ENCODE measurements around the gene ENTPD8. TPM values are rescaled to one million over a fixed set of nuclear protein-coding genes. Genes with fewer than 3 reads are reported as not detected.

Gene ENTPD8
- total RNA-seq, 4 donors from 2014 or later, result not detected

DNA sequence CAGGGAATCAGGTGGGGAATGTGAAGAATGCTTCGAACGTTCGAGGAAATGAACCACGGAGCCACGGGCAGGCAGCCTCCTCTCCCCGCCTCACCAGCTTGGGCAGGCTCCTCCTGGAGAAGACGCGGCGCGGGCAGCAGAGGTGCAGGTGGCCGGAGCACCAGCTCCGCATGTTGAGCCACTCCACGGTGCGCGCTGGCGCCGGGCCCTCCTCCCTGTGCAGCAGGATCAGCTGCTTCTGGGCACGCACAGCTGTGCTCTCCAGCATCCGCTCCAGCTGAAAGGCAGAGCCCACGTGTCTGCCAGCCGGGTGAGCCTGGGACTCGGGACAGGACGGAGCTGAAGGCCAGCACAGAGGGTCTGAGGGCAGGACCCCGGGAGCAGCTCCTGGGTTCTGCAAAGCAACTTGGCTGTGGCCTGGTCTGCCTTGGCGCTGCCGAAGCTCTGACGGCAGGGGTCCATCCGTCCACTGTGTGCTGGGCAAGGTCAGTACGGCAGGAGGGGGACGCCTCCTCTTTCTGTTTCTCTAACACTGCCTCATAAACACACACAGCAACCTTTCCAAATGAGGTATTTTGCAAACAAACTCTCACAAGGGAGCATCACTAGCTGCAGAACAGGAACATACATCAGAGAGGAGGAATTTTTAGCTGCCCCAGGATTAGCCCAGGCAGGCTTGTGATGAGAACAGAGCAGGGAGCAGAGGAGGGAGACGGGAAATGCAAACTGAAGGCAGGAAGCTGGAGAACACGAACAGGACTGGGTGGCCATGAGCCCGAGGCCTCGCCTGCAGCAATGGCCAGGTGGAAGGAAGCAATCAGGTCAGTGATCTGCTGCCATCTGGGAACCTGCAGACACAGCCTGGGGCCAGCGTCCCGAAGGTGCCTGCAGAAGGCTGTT is 38.1 kb upstream of the ENTPD8 start:
- no peak overlapping the region for H3K27ac ChIP-seq
- 66 to 69% methylated on average over 29 to 30 of the region's 36 CpGs for WGBS, 2 donors

DNA sequence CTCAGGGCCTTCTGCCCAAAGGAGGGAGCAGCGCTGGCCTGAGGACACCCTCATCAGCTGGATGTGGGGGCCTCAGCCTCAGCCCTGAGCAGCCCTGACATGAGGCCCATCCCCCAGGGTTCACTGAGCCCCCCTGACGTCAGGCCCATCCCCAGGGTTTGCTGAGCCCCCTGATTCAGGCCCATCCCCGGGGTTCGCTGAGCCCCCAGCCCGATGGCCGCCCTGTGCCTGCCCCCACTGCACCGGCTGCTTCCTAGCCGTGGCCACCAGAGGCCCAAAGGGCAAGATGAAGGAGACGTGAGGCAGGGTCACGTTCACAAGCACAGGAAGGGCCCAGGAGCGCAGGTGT is 37.4 kb upstream of the ENTPD8 start:
- peaks cover 0 to 12% (median 4%) of the 10 kb centered on the region in 4 donors for H3K4me1 ChIP-seq
- peaks cover 0 to 22% (median 2%) of the 10 kb centered on the region in 4 donors for H3K9me3 ChIP-seq
- no peak overlapping the region for H3K27ac ChIP-seq
- TF ChIP-seq EP300 (IDR thresholded peaks at IDR 0.05), result no peak
- no peak for TF ChIP-seq POLR2A (IDR thresholded peaks at IDR 0.05)
- TF ChIP-seq, protein P1, sequence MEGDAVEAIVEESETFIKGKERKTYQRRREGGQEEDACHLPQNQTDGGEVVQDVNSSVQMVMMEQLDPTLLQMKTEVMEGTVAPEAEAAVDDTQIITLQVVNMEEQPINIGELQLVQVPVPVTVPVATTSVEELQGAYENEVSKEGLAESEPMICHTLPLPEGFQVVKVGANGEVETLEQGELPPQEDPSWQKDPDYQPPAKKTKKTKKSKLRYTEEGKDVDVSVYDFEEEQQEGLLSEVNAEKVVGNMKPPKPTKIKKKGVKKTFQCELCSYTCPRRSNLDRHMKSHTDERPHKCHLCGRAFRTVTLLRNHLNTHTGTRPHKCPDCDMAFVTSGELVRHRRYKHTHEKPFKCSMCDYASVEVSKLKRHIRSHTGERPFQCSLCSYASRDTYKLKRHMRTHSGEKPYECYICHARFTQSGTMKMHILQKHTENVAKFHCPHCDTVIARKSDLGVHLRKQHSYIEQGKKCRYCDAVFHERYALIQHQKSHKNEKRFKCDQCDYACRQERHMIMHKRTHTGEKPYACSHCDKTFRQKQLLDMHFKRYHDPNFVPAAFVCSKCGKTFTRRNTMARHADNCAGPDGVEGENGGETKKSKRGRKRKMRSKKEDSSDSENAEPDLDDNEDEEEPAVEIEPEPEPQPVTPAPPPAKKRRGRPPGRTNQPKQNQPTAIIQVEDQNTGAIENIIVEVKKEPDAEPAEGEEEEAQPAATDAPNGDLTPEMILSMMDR (IDR thresholded peaks at IDR 0.05), result no peak
- no peak overlapping the region for H3K4me3 ChIP-seq
- H3K36me3 ChIP-seq, result peaks cover 0 to 63% (median 0%) of the 10 kb centered on the region in 3 donors
- WGBS, 2 donors, result 69 to 76% methylated on average over 8 to 10 of the region's 11 CpGs
- H3K27me3 ChIP-seq, result no peaks in the 10 kb centered on the region
- no peak for DNase-seq (ENCODE audit: low spot score in 2 of 2)

More for the DNA sequence above, 38.1 kb upstream of the ENTPD8 start:
- peaks cover 0 to 22% (median 2%) of the 10 kb centered on the region in 4 donors for H3K9me3 ChIP-seq
- TF ChIP-seq, protein P1 (IDR thresholded peaks at IDR 0.05), result no peak
- TF ChIP-seq EP300 (IDR thresholded peaks at IDR 0.05) (no peak), POLR2A (IDR thresholded peaks at IDR 0.05) (no peak)
- no peak overlapping the region for H3K4me3 ChIP-seq
- no peaks in the 10 kb centered on the region for H3K27me3 ChIP-seq
- no peak for DNase-seq (ENCODE audit: low spot score in 2 of 2)
- H3K4me1 ChIP-seq, result peaks cover 0 to 12% (median 4%) of the 10 kb centered on the region in 4 donors
- H3K36me3 ChIP-seq, result peaks cover 0 to 58% (median 0%) of the 10 kb centered on the region in 3 donors

DNA sequence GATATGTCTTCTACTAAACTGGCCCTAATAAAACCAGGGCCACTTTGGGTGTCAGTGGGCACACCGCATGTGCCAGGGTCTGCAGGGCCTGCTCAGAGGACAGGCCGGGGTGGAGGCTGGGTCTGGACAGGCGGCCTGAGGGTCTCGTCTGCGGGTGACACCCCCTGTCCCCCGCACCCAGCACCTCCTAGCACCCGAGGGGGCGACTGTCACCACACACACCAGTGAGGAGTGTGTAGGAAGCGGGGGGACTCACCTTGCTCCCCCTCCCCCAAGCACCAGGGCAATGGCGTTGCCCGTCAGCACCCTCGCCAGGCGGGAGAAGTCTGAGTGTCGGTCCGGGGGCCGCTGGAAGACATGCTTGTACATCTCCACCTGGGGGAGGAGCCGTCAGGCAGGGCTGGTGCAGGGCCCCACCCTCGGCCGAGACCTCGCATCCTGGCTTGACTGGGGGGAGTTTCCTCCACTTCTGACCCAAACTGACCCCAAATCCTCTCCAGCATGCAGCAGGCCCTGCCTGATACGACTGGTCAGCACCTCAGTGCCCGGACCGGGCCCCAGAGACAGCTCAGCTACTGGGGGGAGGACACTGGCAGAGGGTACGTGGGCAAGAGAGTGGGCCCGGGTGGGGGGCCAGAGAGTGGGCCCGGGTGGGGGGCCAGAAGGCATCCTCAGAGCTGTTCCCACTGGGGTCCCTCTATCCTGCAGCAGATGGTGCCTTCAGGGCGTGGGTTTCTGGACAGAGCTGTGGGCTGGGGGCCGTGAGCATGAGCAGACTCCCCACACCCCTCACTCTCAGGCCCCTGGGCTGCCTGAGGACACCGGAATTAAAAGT is 36.8 kb upstream of the ENTPD8 start:
- Histone ChIP-seq H3K9me3 (peaks cover 0 to 22% (median 2%) of the 10 kb centered on the region in 4 donors), H3K27ac (no peak overlapping the region), H3K4me1 (peaks cover 0 to 12% (median 4%) of the 10 kb centered on the region in 4 donors), H3K4me3 (no peak overlapping the region), H3K36me3 (peaks cover 0 to 65% (median 0%) of the 10 kb centered on the region in 3 donors), H3K27me3 (no peaks in the 10 kb centered on the region)
- 87 to 94% methylated on average over 10 to 28 of the region's 29 CpGs for WGBS, 2 donors
- no peak for TF ChIP-seq POLR2A (IDR thresholded peaks at IDR 0.05)
- TF ChIP-seq, protein P1 (IDR thresholded peaks at IDR 0.05), result no peak
- TF ChIP-seq EP300 (IDR thresholded peaks at IDR 0.05), result no peak
- no peak for DNase-seq (ENCODE audit: low spot score in 2 of 2)

DNA sequence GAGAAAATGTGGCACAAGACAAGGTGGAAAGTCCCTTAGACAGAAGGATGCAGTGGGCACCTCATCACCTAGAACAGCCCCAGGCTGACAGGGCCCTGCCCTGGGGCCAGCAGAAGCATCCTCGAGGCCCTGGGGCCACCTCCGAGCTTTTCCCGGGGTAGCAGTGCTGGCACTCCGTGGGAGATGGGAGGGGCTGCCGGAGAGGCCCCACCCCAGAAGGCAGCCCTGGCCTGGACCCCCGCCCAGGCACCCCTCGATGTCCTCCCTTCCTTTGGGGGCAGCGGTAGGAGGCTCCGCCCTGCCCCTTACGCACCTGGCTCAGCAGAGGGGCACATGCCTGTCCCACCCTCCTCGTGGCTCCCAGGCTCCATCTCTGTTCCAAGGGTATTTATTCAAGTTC is 35.7 kb upstream of the ENTPD8 start:
- H3K27me3 ChIP-seq, result no peaks in the 10 kb centered on the region
- no peak for DNase-seq (ENCODE audit: low spot score in 2 of 2)
- peaks cover 0 to 70% (median 0%) of the 10 kb centered on the region in 3 donors for H3K36me3 ChIP-seq
- no peak overlapping the region for H3K27ac ChIP-seq
- peaks cover 0 to 22% (median 2%) of the 10 kb centered on the region in 4 donors for H3K9me3 ChIP-seq
- TF ChIP-seq, protein P1 (IDR thresholded peaks at IDR 0.05), result no peak
- no peak for TF ChIP-seq EP300 (IDR thresholded peaks at IDR 0.05)
- no peak for TF ChIP-seq POLR2A (IDR thresholded peaks at IDR 0.05)
- H3K4me1 ChIP-seq, result peaks cover 0 to 5% (median under 1%) of the 10 kb centered on the region in 4 donors
- 87 to 98% methylated on average over 8 to 11 of the region's 11 CpGs for WGBS, 2 donors
- H3K4me3 ChIP-seq, result no peak overlapping the region
